Activated T-helper 1 cell treated with anti-CD3 and anti-CD28 coated beads, Interleukin-2, amount 50 U/mL, for 16 hours (primary cell): Measurements from ENCODE around the gene PCDHGA4.
"Not testable (repeated sequence)": the region's sequence is repeated elsewhere in the genome, so short reads cannot be mapped to it uniquely, and the experiment has no call there.

Experiments
- DNase-seq, 2 donors: peaks; one replicate each; pipeline ENCODE4 v3.0.0-alpha.2; 2020; ENCODE audit warnings: low read depth in 1 of 2, low spot score in 1 of 2

The PCDHGA4 gene

DNA sequence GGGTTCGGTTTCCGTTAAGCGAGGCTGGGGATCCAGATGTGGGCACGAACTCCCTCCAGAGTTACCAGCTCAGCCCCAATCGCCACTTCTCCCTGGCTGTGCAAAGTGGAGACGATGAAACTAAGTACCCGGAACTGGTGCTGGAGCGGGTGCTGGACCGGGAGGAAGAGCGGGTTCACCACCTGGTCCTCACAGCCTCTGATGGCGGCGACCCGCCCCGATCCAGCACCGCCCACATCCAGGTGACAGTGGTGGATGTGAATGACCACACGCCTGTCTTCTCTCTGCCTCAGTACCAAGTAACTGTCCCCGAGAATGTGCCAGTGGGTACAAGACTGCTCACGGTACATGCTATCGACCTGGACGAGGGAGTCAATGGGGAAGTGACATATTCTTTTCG is 28.5 kb downstream of the PCDHGA4 start:
- no peak for DNase-seq

DNA sequence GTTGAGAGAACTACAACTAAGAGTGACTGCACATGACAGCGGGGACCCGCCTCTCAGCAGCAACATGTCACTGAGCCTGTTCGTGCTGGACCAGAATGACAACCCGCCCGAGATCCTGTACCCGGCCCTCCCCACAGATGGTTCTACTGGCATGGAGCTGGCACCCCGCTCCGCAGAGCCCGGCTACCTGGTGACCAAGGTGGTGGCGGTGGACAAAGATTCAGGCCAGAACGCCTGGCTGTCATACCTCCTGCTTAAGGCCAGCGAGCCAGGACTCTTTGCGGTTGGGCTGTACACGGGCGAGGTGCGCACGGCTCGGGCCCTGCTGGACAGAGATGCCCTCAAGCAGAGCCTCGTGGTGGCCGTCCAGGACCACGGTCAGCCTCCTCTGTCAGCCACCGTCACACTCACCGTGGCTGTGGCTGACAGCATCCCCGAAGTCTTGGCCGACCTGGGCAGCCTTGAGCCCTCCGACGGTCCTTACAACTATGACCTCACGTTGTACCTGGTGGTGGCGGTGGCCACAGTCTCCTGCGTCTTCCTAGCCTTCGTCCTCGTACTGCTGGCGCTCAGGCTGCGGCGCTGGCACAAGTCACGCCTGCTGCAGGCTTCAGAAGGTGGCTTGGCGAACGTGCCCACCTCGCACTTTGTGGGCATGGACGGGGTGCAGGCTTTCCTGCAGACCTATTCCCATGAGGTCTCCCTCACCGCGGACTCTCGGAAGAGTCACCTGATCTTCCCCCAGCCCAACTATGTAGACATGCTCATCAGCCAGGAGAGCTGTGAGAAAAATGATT is 29.8 kb downstream of the PCDHGA4 start:
- no peak for DNase-seq

GRCh38 chr5:141387557-141388311 is 32.9 kb downstream of the PCDHGA4 start, which contains the start of gene PCDHGB4:
Gene PCDHGB4, plus strand, starts transcription at chr5:141387698. Its CDS starts 187 bp downstream, at chr5:141387885.
- DNase-seq = not testable (repeated sequence)

DNA sequence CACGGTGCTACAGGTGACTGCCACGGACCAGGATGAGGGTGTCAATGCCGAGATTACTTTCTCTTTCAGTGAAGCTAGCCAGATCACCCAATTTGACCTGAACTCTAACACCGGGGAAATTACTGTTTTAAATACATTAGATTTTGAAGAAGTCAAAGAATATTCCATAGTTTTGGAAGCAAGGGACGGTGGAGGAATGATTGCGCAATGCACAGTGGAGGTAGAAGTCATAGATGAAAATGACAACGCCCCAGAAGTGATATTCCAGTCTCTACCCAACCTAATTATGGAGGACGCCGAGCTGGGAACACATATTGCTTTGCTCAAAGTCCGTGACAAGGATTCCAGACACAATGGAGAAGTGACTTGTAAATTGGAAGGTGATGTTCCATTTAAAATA is 33.8 kb downstream of the PCDHGA4 start:
- DNase-seq = no peak

- no peak for DNase-seq
Measured at GRCh38 chr5:141389153-141390042, 34.6 kb downstream of the PCDHGA4 start.

DNA sequence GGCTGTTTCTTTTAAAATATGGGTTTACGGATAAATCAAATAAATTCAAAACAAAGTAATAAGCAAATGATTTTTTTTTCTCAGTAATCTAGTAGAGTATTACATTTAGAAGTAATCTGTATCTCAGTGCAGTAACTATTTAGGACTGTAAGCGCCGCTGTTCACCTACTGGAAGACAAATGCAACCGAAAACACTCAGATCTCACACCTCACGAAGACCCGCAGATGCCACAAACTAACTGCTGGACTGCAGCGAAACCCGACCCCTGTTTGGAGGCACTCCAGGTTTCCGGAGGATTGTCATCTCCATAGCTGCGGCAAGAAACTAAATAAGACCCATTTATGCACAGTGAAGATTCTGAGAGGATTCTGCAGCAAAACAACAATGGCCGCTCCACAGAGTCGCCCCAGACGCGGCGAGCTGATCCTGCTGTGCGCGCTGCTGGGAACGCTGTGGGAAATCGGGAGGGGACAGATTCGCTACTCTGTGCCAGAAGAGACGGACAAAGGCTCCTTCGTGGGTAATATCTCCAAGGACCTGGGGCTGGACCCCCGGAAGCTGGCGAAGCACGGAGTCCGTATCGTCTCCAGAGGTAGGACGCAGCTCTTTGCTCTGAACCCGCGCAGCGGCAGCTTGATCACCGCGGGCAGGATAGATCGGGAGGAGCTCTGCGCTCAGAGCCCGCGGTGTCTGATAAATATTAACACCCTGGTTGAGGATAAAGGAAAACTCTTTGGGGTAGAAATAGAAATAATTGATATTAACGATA is 37.8 kb downstream of the PCDHGA4 start, which contains the start of gene PCDHGA8:
Gene PCDHGA8, plus strand, starts transcription at position 205 of the 770 bp plus-strand sequence. Its CDS starts 181 bp downstream, at position 386.
- DNase-seq = no peak

DNA sequence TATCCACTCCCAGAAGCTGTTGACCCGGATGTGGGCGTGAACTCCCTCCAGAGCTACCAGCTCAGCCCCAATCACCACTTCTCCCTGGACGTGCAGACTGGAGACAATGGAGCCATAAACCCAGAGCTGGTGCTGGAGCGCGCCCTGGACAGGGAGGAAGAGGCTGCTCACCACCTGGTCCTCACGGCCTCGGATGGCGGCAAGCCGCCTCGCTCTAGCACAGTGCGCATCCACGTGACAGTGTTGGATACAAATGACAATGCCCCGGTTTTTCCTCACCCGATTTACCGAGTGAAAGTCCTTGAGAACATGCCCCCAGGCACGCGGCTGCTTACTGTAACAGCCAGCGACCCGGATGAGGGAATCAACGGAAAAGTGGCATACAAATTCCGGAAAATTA is 38.4 kb downstream of the PCDHGA4 start:
- no peak for DNase-seq

- DNase-seq = not testable (repeated sequence)
Measured at GRCh38 chr5:141394401-141395187, 39.8 kb downstream of the PCDHGA4 start.

DNA sequence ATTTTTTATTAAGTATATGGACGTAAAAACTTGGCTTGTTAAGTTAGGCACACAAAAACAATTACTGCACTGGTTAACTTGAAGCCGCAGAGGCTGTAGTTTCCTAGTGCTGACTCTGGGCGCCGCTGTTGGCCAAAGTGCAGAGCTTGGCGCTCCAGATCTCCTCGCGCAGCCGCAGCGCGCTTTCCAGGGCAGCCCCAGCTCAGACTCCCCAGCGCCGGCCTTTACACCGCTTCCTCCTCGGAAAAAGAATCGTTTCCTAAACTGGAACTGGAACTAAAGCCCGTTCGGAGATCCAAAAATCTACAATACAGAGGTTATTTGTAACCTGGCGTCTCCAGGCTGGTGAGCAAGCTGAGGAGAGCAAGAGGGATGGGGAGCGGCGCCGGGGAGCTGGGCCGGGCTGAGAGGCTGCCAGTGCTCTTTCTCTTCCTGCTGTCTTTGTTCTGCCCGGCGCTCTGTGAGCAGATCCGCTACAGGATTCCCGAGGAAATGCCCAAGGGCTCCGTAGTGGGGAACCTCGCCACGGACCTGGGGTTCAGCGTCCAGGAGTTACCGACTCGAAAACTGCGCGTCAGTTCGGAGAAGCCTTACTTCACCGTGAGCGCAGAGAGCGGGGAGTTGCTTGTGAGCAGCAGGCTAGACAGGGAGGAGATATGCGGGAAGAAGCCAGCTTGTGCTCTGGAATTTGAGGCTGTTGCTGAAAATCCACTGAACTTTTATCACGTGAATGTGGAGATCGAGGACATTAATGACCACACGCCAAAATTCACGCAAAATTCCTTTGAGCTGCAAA is 43.1 kb downstream of the PCDHGA4 start, which contains the start of gene PCDHGB5:
Gene PCDHGB5, plus strand, starts transcription at position 192 of the 796 bp plus-strand sequence. Its CDS starts 181 bp downstream, at position 373.
- DNase-seq = not testable (repeated sequence)

DNA sequence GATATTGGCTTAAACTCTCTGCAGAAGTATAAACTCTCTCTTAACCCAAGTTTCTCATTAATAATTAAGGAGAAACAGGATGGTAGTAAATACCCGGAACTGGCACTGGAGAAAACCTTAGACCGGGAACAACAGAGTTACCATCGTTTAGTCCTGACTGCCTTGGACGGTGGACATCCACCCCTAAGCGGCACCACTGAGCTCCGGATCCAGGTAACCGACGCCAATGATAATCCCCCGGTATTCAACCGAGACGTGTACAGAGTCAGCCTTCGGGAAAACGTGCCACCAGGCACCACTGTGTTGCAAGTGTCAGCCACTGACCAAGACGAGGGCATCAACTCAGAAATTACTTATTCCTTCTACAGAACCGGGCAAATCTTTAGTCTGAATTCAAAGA is 43.8 kb downstream of the PCDHGA4 start:
- no peak for DNase-seq

DNA sequence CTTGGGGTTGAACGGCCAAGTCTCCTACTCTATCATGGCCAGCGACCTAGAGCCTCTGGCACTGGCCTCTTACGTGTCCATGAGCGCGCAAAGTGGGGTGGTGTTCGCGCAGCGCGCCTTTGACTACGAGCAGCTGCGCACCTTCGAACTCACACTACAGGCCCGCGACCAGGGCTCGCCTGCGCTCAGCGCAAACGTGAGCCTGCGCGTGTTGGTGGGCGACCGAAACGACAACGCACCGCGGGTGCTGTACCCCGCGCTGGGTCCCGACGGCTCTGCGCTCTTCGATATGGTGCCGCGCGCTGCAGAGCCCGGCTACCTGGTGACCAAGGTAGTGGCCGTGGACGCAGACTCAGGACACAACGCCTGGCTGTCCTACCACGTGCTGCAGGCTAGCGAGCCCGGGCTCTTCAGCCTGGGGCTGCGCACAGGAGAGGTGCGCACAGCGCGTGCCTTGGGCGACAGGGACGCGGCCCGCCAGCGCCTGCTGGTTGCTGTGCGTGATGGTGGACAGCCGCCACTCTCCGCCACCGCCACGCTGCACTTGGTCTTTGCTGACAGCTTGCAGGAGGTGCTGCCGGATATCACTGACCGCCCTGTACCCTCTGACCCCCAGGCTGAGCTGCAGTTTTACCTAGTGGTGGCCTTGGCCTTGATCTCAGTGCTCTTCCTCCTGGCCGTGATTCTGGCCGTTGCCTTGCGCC is 44.9 kb downstream of the PCDHGA4 start:
- DNase-seq = no peak

DNA sequence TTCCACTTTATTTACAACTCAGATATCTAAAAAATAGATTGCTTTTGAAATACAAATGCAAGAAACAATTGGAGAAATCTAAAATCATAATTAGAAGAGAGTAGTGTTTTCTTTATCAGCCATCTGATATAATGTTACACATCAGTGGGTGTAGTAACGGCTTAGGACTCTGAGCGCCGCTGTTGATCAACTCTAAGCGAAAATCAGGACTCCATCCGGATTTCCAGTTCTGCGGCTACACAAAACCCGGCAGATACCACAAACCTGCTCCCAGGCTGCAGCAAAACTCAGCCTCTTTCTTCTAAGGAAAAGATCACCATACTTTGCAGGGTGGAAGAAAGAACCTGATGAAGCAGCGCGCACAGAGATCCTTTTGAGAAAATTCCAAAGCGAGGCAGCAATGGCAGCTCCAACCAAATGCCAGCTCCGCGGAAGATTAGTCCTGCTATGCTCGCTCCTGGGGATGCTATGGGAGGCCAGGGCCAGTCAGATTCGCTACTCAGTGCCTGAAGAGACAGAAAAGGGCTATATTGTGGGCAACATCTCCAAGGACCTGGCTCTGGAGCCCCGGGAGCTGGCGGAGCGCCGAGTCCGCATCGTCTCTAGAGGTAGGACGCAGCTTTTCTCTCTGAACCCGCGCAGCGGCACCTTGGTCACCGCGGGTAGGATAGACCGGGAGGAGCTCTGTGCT is 47.9 kb downstream of the PCDHGA4 start, which contains the start of gene PCDHGA9:
Gene PCDHGA9, plus strand, starts transcription at position 226 of the 691 bp plus-strand sequence. Its CDS starts 175 bp downstream, at position 401.
- DNase-seq = no peak

DNA sequence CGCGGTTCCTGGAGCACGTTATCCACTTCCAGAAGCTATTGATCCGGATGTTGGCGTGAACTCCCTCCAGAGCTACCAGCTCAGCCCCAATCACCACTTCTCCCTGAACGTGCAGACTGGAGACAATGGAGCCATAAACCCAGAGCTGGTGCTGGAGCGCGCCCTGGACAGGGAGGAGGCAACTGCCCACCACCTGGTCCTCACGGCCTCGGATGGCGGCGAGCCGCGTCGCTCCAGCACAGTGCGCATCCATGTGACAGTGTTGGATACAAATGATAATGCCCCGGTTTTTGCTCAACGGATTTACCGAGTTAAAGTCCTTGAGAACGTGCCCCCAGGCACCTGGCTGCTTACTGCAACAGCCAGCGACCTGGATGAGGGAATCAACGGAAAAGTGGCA is 48.6 kb downstream of the PCDHGA4 start:
- DNase-seq = no peak
